Thoracic aorta (tissue), 2 donors: ENCODE results near the gene GAK. TPM values are rescaled to one million over a fixed set of nuclear protein-coding genes. Genes with fewer than 3 reads are reported as not detected.

Experiments
- ATAC-seq: fragments of 150-250 bp; one replicate; pipeline ENCODE4 v1.8.0; 2017; ENCODE audit warnings: low read depth; ENCODE audit not compliant: insufficient number of reproducible peaks, low FRiP score
- DNase-seq: peaks from one replicate; pipeline ENCODE4 v3.0.0-alpha.2; 2020; ENCODE audit warnings: low spot score
- H3K27ac ChIP-seq, 2 donors: fragments of 200-600 bp; sonication (generic); 1 replicate in 1 of 2; 2 replicates in 1 of 2; pipeline ENCODE4 v1.5.1; 2016; ENCODE audit warnings: mild to moderate bottlenecking in 2 of 2, moderate library complexity in 2 of 2
- H3K27me3 ChIP-seq: fragments of 200-600 bp; sonication (generic); replicated peaks from 2 replicates; pipeline ENCODE4 v1.6.0; 2016; ENCODE audit warnings: mild to moderate bottlenecking; ENCODE audit not compliant: insufficient read depth
- H3K36me3 ChIP-seq: fragments of 200-600 bp; sonication (generic); one replicate; pipeline ENCODE4 v1.5.1; 2016
- H3K4me1 ChIP-seq, 2 donors: fragments of 200-600 bp; sonication (generic); 1 replicate in 1 of 2; 2 replicates in 1 of 2; pipeline versions ENCODE4 v1.5.1 to v1.6.0; 2016; ENCODE audit warnings: low read depth in 2 of 2, mild to moderate bottlenecking in 1 of 2; ENCODE audit not compliant: control insufficient read depth in 1 of 2
- H3K4me3 ChIP-seq: fragments of 200-600 bp; sonication (generic); 2 replicates; pipeline ENCODE4 v1.5.1; 2016; ENCODE audit warnings: mild to moderate bottlenecking
- H3K9me3 ChIP-seq: fragments of 200-600 bp; sonication (generic); 2 replicates; pipeline ENCODE4 v1.5.1; 2016
- total RNA-seq, 2 donors: library from RNA; depleted of rRNA; stranded (reverse); fragments of >200 nt; gene quantifications; one replicate each; pipeline versions ENCODE4 v1.1.0 to v1.2.3, GENCODE V29; 2016
- TF ChIP-seq, protein P1 (sequence below): fragments of 200-600 bp; sonication (generic); IDR thresholded peaks from one replicate; pipeline ENCODE4 v1.5.1; 2019; ENCODE audit warnings: antibody characterized with exemption

The GAK gene
- total RNA-seq, 2 donors from 2014 or later: 111 to 170 TPM

DNA sequence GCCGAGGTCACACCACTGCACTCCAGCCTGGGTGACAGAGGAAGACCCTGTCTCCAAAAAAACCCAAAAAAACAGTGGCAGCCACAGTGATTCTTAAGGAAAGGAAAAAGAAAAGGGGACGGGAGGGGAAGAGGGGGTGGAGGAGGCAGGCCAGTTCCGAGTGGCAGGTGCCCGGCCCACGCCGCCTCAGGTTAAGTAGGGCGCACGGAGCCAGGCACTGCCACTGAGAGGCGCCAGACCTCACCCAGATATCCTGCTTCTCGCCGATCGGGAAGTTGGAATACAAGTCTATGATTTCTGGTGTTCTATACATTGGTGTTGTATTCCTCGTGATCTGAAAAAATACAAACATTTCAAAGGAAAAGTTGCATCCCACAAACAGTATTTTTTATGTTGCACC is 35.9 kb downstream of the GAK start:
- H3K4me3 ChIP-seq: no peak overlapping the region
- H3K9me3 ChIP-seq: no peaks in the 10 kb centered on the region
- TF ChIP-seq, protein P1, sequence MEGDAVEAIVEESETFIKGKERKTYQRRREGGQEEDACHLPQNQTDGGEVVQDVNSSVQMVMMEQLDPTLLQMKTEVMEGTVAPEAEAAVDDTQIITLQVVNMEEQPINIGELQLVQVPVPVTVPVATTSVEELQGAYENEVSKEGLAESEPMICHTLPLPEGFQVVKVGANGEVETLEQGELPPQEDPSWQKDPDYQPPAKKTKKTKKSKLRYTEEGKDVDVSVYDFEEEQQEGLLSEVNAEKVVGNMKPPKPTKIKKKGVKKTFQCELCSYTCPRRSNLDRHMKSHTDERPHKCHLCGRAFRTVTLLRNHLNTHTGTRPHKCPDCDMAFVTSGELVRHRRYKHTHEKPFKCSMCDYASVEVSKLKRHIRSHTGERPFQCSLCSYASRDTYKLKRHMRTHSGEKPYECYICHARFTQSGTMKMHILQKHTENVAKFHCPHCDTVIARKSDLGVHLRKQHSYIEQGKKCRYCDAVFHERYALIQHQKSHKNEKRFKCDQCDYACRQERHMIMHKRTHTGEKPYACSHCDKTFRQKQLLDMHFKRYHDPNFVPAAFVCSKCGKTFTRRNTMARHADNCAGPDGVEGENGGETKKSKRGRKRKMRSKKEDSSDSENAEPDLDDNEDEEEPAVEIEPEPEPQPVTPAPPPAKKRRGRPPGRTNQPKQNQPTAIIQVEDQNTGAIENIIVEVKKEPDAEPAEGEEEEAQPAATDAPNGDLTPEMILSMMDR: no peak
- H3K36me3 ChIP-seq: peaks cover 53% of the 10 kb centered on the region
- DNase-seq (no peak), ATAC-seq (no peak)
- H3K27ac ChIP-seq: no peak overlapping the region
- no peaks in the 10 kb centered on the region for H3K27me3 ChIP-seq
- H3K4me1 ChIP-seq: no peaks in the 10 kb centered on the region

DNA sequence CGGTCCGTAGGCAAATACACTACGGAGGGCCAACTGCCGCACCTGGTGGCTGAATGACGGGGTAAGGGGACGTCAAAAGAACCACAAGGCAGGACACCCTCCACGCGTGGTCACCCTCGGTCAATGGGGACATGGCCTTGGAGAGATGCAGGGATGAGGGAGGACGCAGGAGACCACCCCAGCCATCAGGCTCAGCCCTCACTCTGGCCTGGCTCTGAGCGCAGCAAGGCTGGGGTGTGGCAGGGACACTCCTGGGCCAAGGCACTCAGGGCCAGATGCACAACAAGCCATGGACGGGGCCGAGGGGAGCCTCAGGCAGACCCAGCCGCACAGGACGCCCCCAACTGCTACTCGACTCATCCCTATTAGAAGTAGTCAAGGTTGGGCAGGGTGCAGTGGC is 36.5 kb downstream of the GAK start:
- Histone ChIP-seq H3K27me3 (no peaks in the 10 kb centered on the region), H3K4me3 (no peak overlapping the region), H3K4me1 (no peaks in the 10 kb centered on the region), H3K9me3 (no peaks in the 10 kb centered on the region), H3K36me3 (peaks cover 53% of the 10 kb centered on the region), H3K27ac (no peak overlapping the region)
- DNase-seq (no peak), ATAC-seq (no peak)
- TF ChIP-seq, protein P1: no peak

DNA sequence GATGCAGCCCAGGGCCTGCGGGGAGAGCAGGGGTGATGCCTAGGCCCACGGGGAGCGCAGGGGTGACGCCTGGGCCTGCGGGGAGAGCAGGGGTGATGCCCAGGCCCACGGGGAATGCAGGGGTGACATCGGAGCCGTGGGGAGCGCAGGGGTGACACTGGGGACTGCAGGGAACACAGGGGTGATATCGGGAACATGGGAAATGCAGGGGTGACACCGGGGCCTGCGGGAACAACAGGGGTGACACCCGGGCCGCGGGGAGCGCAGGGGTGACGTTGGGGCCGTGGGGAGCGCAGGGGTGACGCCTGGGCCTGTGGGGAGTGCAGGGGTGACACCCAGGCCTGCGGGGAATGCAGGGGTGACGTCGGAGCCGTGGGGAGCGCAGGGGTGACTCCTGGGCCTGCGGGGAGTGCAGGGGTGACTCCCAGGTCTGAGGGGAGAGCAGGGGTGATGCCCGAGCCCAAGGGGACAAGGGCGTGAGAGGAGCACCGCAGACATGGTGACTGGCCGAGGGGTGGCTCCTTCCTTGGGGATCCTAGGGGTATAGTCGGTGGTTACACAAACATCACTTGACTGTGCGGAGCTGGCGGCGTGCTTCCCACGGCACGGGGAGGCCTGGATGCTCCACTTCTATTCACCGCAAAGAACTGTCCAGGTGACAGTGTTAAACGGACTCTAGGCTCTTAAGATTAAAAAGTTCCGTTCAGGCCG is 38.0 kb downstream of the GAK start:
- ATAC-seq: no peak
- TF ChIP-seq, protein P1: no peak
- no peak for DNase-seq
- Histone ChIP-seq H3K27ac (no peak overlapping the region), H3K4me1 (no peaks in the 10 kb centered on the region), H3K4me3 (no peak overlapping the region), H3K27me3 (no peaks in the 10 kb centered on the region), H3K9me3 (no peaks in the 10 kb centered on the region), H3K36me3 (peaks cover 50% of the 10 kb centered on the region)

DNA sequence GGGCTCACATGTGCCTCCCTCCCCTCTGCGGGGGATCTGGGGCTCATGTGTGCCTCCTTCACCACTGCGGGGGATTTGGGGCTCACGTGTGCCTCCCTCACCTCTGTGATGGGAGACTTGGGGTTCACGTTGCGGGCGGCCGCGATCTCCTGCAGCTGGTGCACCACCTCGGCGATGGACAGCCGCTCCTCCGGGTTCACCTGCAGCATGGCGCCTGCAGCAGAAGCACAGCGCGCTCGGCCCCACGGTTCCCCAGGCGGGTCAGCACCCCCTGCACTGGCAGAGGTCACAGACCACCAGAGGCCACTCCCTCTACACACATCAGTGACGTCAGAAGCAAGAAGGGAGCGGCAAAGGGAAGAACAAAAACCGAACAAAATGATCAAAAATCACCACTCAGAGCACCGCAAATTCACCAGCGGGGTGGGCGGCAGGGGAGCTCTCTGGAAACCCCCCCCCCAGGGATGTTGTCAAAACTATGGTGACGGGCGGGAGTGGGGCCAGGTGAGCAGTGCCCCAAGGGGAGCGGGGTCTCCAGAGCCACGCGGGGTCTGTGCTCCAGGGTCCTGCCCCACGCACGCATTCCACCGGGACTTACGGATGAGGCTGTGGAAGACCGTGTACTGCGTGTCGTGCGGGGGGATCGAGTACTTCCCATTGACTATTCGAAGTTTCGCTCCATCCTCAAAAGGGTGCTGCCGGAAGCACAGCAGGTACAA is 38.7 kb downstream of the GAK start:
- Histone ChIP-seq H3K4me3 (no peak overlapping the region), H3K4me1 (no peaks in the 10 kb centered on the region), H3K27me3 (no peaks in the 10 kb centered on the region), H3K9me3 (no peaks in the 10 kb centered on the region), H3K27ac (no peak overlapping the region), H3K36me3 (peaks cover 54% of the 10 kb centered on the region)
- ATAC-seq (no peak), DNase-seq (no peak)
- TF ChIP-seq, protein P1: no peak

DNA sequence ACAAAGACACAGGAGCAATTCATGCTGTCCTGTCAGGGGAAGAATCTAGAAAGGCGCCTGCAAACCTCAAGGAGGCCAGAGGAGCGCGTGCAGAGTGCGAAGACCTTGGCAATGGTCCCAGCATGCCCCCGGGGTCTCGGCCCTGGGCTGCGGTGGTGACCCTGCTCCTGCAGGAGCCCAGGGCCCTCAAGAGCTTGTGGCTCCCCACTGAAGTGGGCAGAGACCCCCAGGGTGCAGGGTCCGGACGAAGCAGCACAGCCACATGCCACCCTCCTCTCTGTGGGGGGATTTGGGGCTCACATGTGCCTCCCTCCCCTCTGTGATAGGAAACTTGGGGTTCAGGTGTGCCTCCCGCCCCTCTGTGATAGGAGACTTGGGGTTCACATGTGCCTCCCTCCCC is 39.3 kb downstream of the GAK start:
- DNase-seq (no peak), ATAC-seq (no peak)
- TF ChIP-seq, protein P1: no peak
- H3K27me3 ChIP-seq: no peaks in the 10 kb centered on the region
- no peaks in the 10 kb centered on the region for H3K4me1 ChIP-seq
- H3K4me3 ChIP-seq: no peak overlapping the region
- no peaks in the 10 kb centered on the region for H3K9me3 ChIP-seq
- peaks cover 59% of the 10 kb centered on the region for H3K36me3 ChIP-seq
- no peak overlapping the region for H3K27ac ChIP-seq
